K562 (cell line): ENCODE results near the gene ERCC6L.

ENCODE experiments used
- CBX5 ChIP-seq: IDR thresholded peaks from 2 replicates; pipeline ENCODE4 v1.6.1; 2014; ENCODE audit warnings: low read depth, borderline replicate concordance
- CHD1 ChIP-seq: fragments of 200-600 bp; sonication (generic); IDR thresholded peaks from one replicate; pipeline ENCODE4 v1.6.1; 2012; ENCODE audit warnings: mild to moderate bottlenecking, moderate library complexity, low read length, inconsistent platforms
- FOXJ3 ChIP-seq: sonication (generic); formaldehyde crosslinking; IDR thresholded peaks from 2 replicates; pipeline ENCODE4 v1.4.0; 2020; ENCODE audit warnings: mild to moderate bottlenecking, missing genetic modification reagents
- POLR2A ChIP-seq: fragments of 450-650 bp; conservative IDR thresholded peaks from 2 replicates; pipeline ENCODE4 v1.6.1; 2016
- RAD21 ChIP-seq, 2 experiments: fragments of 250-450 bp in 1 of 2; fragments of 450-650 bp in 1 of 2; sonication (Bioruptor Pico) in 1 of 2; formaldehyde crosslinking in 1 of 2; IDR thresholded peaks in 1 of 2; conservative IDR thresholded peaks in 1 of 2; 2 replicates each; pipeline versions ENCODE4 v1.4.0 to v1.8.0; 2020 to 2022; ENCODE audit warnings: mild to moderate bottlenecking in 2 of 2, moderate library complexity in 1 of 2
- ZNF12 ChIP-seq: sonication (generic); formaldehyde crosslinking; IDR thresholded peaks from 2 replicates; pipeline ENCODE4 v1.4.0; 2020; ENCODE audit warnings: mild to moderate bottlenecking, missing genetic modification reagents
- TF ChIP-seq, protein P1 (sequence below), 3 experiments: IDR thresholded peaks in 2 of 3; conservative IDR thresholded peaks in 1 of 3; 2 replicates each; pipeline ENCODE4 v1.5.1; 2011 to 2012; ENCODE audit warnings: low read length in 3 of 3, mild to moderate bottlenecking in 3 of 3, control low read depth in 2 of 3, improper control_type of control experiment in 1 of 3, inconsistent platforms in 1 of 3, low read depth in 1 of 3, mixed read lengths in 1 of 3, moderate library complexity in 1 of 3; ENCODE audit not compliant: insufficient read depth in 2 of 3
- TF ChIP-seq, protein P2 (sequence below): fragments of 450-650 bp; IDR thresholded peaks from 2 replicates; pipeline ENCODE4 v1.6.1; 2016; ENCODE audit warnings: low read depth
- TF ChIP-seq, protein P3 (sequence below): fragments of 250-450 bp; sonication (Bioruptor Pico); IDR thresholded peaks from 2 replicates; pipeline ENCODE4 v1.4.0; 2020; ENCODE audit warnings: mild to moderate bottlenecking

DNA sequence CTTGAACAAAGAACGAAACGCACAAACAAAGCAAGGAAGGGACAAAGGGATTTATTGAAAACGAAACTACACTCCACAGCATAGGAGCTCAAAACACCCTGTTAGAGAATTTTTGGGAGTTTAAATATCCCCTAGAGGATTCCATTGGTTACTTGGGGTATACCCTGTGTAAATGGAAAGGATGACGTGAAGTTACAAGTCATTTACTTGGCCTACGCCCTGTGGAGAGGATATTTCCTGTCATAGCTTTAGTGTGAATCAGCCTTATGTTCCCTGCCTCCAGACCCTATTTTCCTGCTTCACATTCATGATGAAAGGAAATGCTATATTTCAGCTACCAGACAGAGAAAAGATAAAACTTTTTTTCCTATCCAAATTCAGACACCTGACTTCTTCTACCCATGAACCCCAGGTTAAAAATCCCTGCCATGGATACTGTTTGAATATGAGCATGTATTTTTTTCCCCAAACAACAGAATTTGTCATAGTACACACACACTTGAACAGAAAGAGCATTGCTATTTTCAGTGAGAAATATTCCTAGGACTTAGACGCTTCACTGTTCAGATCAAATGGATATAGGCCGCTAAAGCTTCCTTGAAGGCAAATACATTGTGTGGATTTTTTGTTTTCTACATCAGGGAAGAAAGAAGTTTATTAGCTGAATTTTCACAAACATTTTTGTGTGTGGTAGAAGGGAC is 36.8 kb downstream of the ERCC6L start:
- TF ChIP-seq RAD21 (CRISPR knock-in tag; conservative IDR thresholded peaks at IDR 0.05 in 1 of 2, IDR thresholded peaks at IDR 0.05 in 1 of 2) (no peak), FOXJ3 (CRISPR knock-in tag) (no peak), POLR2A (no peak), CBX5 (no peak), ZNF12 (CRISPR knock-in tag) (no peak), CHD1 (no peak)
- TF ChIP-seq, protein P1, sequence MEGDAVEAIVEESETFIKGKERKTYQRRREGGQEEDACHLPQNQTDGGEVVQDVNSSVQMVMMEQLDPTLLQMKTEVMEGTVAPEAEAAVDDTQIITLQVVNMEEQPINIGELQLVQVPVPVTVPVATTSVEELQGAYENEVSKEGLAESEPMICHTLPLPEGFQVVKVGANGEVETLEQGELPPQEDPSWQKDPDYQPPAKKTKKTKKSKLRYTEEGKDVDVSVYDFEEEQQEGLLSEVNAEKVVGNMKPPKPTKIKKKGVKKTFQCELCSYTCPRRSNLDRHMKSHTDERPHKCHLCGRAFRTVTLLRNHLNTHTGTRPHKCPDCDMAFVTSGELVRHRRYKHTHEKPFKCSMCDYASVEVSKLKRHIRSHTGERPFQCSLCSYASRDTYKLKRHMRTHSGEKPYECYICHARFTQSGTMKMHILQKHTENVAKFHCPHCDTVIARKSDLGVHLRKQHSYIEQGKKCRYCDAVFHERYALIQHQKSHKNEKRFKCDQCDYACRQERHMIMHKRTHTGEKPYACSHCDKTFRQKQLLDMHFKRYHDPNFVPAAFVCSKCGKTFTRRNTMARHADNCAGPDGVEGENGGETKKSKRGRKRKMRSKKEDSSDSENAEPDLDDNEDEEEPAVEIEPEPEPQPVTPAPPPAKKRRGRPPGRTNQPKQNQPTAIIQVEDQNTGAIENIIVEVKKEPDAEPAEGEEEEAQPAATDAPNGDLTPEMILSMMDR (IDR thresholded peaks at IDR 0.05 in 2 of 3, conservative IDR thresholded peaks at IDR 0.05 in 1 of 3; ENCODE audit: insufficient read depth in 2 of 3, low read depth in 1 of 3, low read length in 3 of 3), result no peak
- TF ChIP-seq, protein P2, sequence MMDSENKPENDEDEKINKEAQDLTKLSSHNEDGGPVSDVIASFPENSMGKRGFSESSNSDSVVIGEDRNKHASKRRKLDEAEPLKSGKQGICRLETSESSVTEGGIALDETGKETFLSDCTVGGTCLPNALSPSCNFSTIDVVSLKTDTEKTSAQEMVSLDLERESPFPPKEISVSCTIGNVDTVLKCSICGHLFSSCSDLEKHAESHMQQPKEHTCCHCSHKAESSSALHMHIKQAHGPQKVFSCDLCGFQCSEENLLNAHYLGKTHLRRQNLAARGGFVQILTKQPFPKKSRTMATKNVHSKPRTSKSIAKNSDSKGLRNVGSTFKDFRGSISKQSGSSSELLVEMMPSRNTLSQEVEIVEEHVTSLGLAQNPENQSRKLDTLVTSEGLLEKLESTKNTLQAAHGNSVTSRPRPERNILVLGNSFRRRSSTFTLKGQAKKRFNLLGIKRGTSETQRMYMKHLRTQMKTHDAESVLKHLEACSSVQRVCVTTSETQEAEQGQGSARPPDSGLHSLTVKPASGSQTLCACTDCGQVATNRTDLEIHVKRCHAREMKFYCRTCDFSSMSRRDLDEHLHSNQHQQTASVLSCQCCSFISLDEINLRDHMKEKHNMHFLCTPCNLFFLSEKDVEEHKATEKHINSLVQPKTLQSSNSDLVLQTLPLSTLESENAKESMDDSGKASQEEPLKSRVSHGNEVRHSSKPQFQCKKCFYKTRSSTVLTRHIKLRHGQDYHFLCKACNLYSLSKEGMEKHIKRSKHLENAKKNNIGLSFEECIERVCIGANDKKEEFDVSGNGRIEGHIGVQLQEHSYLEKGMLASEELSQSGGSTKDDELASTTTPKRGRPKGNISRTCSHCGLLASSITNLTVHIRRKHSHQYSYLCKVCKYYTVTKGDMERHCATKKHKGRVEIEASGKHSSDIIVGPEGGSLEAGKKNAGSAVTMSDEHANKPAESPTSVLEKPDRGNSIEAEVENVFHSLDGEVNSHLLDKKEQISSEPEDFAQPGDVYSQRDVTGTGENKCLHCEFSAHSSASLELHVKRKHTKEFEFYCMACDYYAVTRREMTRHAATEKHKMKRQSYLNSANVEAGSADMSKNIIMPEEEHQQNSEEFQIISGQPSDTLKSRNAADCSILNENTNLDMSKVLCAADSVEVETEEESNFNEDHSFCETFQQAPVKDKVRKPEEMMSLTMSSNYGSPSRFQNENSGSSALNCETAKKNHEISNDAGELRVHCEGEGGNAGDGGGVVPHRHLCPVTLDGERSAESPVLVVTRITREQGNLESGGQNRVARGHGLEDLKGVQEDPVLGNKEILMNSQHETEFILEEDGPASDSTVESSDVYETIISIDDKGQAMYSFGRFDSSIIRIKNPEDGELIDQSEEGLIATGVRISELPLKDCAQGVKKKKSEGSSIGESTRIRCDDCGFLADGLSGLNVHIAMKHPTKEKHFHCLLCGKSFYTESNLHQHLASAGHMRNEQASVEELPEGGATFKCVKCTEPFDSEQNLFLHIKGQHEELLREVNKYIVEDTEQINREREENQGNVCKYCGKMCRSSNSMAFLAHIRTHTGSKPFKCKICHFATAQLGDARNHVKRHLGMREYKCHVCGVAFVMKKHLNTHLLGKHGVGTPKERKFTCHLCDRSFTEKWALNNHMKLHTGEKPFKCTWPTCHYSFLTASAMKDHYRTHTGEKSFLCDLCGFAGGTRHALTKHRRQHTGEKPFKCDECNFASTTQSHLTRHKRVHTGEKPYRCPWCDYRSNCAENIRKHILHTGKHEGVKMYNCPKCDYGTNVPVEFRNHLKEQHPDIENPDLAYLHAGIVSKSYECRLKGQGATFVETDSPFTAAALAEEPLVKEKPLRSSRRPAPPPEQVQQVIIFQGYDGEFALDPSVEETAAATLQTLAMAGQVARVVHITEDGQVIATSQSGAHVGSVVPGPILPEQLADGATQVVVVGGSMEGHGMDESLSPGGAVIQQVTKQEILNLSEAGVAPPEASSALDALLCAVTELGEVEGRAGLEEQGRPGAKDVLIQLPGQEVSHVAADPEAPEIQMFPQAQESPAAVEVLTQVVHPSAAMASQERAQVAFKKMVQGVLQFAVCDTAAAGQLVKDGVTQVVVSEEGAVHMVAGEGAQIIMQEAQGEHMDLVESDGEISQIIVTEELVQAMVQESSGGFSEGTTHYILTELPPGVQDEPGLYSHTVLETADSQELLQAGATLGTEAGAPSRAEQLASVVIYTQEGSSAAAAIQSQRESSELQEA, result no peak
- TF ChIP-seq, protein P3, sequence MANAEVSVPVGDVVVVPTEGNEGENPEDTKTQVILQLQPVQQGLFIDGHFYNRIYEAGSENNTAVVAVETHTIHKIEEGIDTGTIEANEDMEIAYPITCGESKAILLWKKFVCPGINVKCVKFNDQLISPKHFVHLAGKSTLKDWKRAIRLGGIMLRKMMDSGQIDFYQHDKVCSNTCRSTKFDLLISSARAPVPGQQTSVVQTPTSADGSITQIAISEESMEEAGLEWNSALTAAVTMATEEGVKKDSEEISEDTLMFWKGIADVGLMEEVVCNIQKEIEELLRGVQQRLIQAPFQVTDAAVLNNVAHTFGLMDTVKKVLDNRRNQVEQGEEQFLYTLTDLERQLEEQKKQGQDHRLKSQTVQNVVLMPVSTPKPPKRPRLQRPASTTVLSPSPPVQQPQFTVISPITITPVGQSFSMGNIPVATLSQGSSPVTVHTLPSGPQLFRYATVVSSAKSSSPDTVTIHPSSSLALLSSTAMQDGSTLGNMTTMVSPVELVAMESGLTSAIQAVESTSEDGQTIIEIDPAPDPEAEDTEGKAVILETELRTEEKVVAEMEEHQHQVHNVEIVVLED (CRISPR knock-in tag), result no peak
